Activated naive CD8-positive, alpha-beta T cell treated with anti-CD3 and anti-CD28 coated beads, Interleukin-2, amount 50 U/mL, for 16 hours (primary cell): ENCODE data around the gene PMEPA1.

Source experiments
- DNase-seq: peaks from one replicate; pipeline ENCODE4 v3.0.0-alpha.2; 2020; ENCODE audit warnings: low read depth, low spot score

PMEPA1 gene

DNA sequence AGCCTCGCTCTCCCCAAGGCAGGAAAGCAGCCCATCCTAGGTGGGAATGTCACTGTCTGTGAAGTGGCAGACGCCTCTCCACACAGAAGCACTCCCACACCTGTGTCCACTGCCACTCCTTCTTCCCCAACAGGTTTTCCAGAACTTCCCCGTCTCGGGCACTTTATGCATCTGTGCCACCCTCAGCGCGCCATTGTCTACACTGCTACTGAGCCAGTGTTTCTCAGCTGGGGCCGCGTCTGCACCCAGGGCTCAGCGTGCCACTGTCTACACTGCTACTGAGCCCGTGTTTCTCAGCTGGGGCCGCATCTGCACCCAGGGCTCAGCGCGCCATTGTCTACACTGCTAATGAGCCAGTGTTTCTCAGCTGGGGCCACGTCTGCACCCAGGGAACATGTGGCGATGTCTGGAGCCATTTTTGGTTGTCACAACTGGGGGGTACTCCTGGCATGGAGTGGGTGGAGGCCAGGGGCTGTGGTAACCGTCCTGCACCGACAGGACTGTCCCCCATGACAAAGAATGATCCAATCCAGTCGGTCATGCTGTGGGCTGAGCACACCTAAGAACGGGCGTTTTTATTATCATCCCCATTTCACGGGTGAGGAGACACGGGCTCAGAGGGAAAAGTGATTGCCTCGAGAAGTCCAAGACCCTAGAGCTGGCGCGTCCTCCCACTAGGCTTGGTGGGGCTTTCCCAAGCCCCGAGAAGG lies 47.9 kb downstream of the PMEPA1 start:
- DNase-seq = no peak

GRCh38 chr20:57660922-57661745 lies 48.7 kb downstream of the PMEPA1 start:
- DNase-seq = no peak

GRCh38 chr20:57660181-57660921 lies 49.5 kb downstream of the PMEPA1 start:
- DNase-seq = no peak

- no peak for DNase-seq
These were observed 50.2 kb downstream of the PMEPA1 start for GRCh38 chr20:57659517-57660180.

DNA sequence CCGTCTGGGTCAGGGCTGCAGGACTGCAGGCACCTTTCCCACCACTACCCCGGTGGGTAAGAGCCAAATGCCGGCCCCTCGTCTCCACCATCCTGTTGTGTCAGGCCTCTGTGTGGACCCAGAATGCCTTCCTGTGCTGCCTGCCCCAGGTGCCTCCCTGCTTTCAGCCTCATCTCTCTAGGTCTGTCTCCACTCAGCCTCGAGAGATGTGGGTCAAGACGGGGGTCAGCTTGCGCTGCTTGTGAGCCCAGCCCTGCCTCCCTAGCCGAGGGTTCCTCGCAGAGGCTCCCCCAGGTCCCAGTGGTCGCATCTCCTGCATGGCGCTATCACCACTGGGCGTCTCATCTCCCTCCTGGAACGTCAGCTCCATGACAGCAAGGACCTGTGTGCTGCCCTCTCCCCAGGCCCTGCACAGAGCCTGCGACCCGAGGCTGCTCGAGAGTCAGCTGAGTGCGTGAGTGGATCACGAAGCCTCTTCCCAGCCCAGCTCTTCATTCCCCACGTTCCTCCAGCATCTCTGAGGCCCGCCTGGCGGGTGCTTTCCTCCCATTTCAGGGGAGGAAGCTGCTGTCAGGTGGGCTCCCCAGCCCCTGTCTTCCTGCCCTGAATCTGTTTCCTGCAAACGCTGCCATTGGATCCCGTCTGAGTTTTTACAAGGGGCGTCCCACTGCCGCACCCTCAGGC lies 50.8 kb downstream of the PMEPA1 start:
- DNase-seq = no peak

- no peak for DNase-seq
These were observed 51.4 kb downstream of the PMEPA1 start for GRCh38 chr20:57658447-57658832.

DNA sequence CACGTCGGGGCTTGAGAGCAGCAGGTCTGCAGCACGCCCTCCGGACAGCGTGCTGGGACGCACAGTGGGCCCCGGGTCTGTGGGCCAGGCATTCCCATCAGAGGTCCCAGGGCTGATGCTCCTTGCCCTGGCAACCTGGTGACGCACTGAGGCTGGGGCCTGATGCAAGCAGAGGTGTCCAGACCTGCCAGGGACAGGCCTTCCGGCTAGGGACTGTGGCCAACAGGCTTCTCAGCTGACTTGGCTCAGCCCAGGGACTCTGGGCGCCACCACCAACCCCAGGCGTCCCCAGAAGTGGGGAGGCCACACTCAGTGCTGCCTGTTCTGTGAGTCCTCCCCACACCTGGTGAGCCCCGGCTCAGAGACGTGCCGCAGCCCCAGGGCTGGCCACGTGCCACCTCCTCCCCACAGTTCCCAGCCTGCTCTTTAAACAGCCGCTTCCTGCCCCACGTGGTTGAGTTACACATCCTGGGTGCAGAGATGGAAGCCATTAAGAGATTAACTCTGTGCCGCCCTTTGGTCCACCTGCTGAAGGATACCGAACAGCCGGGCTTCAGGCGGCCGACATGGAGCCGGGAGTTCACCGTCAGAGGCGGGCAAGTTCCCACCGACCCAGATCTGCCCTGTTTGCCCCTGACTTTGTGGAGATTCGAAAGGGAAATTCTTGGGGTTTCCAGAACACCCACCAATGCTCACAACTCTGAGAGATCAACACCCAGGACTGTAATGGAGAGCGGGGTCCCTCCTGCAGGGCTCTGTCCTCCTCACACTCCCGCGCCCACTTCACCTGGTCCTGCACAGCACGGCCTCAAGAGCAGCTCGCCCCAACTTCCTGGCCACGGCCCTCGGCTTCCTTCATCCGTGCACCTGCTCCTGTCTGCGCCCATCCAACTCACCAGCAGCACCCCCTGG lies 52.0 kb downstream of the PMEPA1 start:
- DNase-seq = no peak

DNA sequence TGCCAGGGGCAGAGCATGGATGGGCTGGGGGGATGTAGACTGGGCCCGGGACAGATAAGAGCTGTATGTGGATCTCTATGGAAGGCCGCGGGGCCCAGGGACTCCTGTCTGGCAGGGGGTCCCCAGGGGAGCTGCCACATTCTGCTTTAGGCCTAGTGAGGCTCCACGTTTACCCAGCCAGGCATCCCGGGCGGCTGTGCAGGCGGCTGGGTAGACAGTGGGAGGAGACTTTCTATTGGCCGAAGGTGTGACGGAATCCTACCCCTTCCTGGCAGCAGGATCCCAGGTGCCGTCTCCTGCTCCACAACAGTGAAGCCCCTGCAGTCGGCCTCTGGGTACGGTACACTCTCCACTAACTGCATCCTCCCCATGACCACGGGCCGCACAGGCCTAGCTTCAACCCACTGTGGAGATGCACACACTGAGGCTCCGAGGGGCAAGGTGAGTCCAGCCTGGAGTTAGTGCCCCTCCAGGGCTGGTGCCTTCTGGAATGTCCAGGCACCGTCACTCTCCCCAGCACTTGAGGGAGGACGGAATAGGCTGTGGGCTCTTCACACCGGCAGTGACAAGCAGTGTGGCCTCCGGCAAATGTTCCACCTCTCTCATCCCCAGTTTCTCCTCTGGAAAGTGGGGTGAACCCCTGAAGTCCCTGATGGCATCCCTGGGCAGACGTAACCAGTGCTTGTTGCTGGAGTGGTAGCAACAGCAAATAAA lies 52.8 kb downstream of the PMEPA1 start:
- no peak for DNase-seq

DNA sequence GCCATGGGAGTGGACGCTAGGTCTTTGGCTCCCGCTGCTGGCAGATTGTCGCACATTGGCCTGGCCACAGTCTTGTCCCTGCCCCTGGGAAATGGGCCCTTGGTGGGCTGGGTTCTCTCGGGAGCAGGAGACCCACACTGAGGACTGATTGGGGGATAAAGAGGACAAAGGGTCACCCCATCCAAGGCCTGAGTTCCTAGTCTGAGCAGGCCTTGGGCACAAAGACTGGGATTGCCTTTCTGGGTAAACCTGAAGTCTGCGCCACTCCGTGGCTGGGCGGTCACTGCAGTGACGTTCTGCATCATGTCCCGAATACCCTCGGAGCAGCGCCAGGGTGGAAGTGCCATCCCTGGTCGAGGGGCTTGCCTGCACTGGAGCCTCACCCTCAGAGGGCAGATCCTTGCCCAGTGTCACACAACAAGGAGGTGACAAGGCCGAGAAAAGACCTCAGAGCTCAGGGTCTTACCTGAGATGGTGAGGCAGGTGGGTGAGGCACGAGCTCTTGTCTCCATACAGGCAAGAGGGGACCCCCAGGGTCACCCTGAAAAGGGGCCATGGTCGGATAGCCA lies 53.5 kb downstream of the PMEPA1 start:
- no peak for DNase-seq

GRCh38 chr20:57655809-57656155 lies 54.0 kb downstream of the PMEPA1 start:
- no peak for DNase-seq

DNA sequence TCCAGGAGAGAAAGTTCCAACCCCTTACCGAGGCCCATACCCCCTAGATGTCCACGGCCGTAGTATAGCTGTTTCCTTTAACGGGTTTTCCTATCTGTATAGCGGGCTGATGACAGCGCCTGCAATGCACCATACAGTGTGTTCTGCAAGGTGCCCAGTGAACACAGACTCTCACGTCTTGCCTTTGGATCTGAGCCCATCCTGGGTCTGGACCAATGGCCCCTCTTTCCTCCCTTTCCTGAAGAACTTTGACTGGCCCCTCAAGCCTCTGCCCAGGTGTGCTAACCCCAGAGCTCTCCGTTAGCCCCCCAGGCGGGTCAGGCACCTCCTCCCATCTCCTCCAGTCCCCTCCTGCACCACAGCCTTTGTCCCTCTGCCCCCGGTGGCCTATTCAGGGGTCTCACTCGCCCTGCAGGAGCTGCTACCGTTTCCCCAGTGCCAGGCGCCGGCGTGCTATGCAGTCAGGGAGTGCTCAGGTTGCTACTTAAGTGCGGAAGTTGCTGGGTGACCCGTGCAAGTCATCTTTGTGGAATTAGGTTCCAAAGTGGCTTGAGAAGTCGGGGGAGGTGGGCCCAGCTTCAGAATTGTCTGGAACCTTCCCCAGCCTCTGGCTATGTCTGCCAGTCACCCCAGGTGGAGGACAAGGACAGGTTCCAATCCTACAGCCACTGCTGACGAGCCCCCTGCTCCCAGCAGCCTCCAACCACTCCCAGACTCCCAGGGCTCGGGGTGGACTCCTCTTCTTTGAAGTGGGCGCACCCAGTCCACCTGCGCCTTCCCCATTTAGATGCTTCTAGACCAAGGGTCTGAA lies 54.6 kb downstream of the PMEPA1 start:
- no peak for DNase-seq

GRCh38 chr20:57654363-57654997 lies 55.3 kb downstream of the PMEPA1 start:
- no peak for DNase-seq

DNA sequence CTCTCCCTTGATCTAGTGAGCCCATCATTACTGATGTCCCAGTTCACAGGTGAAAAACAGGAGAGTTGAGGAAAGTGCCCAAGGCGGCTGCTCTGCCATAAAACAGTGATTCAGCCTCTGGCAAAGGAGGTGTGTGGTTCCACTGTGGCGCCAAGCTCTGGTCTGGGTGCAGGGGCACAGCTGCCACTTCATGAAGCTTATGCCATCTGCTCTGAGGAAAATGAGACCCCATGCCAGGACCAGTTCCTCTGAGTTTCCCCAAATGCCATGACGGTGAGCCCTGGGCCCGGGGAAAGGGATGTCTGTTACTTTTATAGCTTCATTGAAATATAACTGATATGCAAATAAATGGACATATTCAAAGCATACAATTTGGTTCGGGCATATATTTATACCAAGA lies 55.9 kb downstream of the PMEPA1 start:
- no peak for DNase-seq

DNA sequence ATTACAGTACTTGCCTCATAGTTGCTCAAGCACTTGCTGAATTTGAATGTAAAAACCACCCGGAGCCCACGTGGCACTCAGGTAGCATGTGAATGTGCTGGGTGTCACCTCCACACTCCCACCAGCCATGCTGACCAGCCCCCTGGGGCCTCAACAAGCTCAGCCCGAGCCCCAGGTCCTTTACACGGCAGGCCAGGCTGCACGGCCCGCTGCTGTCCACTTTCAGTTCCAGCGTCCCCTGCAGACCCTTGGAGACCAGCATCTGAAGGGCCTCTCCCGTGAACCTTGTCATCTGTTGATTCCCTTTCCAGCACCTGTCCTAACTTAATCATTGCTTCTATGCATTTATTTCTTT lies 56.3 kb downstream of the PMEPA1 start:
- DNase-seq = no peak

- no peak for DNase-seq
These were observed 56.9 kb downstream of the PMEPA1 start for GRCh38 chr20:57652606-57653545.

GRCh38 chr20:57651881-57652605 lies 57.8 kb downstream of the PMEPA1 start:
- DNase-seq = no peak
